Endodermal cell (in vitro differentiated cells): Measurements from ENCODE around the gene LRRC32. TPM values are rescaled to one million over a fixed set of nuclear protein-coding genes. Genes with fewer than 3 reads are reported as not detected.

Experiments used
- DNase-seq: peaks from one replicate; pipeline ENCODE4 v3.0.0-alpha.2; 2017
- H3K27ac ChIP-seq: 2 replicates; pipeline ENCODE4 v1.5.1; 2013; ENCODE audit warnings: mild to moderate bottlenecking, low read depth, low read length, moderate library complexity
- H3K27me3 ChIP-seq: 2 replicates; pipeline ENCODE4 v1.6.1; 2013; ENCODE audit warnings: mild to moderate bottlenecking, low read length, moderate library complexity; ENCODE audit not compliant: insufficient read depth, control insufficient read depth, poor library complexity, severe bottlenecking
- H3K36me3 ChIP-seq: 2 replicates; pipeline ENCODE4 v1.7.0; 2013; ENCODE audit warnings: mild to moderate bottlenecking, low read length, moderate library complexity; ENCODE audit not compliant: control insufficient read depth, insufficient read depth
- H3K4me1 ChIP-seq: one replicate; pipeline ENCODE4 v1.7.0; 2013; ENCODE audit warnings: low read length; ENCODE audit not compliant: control insufficient read depth, insufficient read depth
- H3K4me3 ChIP-seq: 2 replicates; pipeline ENCODE4 v1.5.1; 2013; ENCODE audit warnings: mild to moderate bottlenecking, low read length, moderate library complexity
- H3K9ac ChIP-seq: 2 replicates; pipeline ENCODE4 v1.6.1; 2013; ENCODE audit warnings: mild to moderate bottlenecking, low read length, moderate library complexity; ENCODE audit not compliant: poor library complexity, severe bottlenecking; ENCODE audit errors: extremely low read depth
- H3K9me3 ChIP-seq: 2 replicates; pipeline ENCODE4 v1.6.1; 2013; ENCODE audit warnings: mild to moderate bottlenecking, low read length, moderate library complexity; ENCODE audit not compliant: control insufficient read depth
- H3K27ac Mint-ChIP-seq: 2 replicates; pipeline ENCODE4 v1.8.0; 2020; ENCODE audit warnings: mixed read lengths
- H3K27me3 Mint-ChIP-seq: 2 replicates; pipeline ENCODE4 v1.8.0; 2021; ENCODE audit warnings: mild to moderate bottlenecking, mixed read lengths; ENCODE audit not compliant: insufficient read depth
- H3K36me3 Mint-ChIP-seq: 2 replicates; pipeline ENCODE4 v1.8.0; 2020; ENCODE audit warnings: low read depth, mixed read lengths
- H3K4me1 Mint-ChIP-seq: 2 replicates; pipeline ENCODE4 v1.8.0; 2020; ENCODE audit warnings: mixed read lengths
- H3K4me3 Mint-ChIP-seq: 2 replicates; pipeline ENCODE4 v1.8.0; 2020; ENCODE audit warnings: mild to moderate bottlenecking, moderate library complexity, mixed read lengths
- H3K9me3 Mint-ChIP-seq: 2 replicates; pipeline ENCODE4 v1.8.0; 2020; ENCODE audit warnings: mild to moderate bottlenecking, mixed read lengths
- CTCF ChIP-seq: fragments of 200-600 bp; sonication (generic); conservative IDR thresholded peaks from 2 replicates; pipeline ENCODE4 v1.5.0; 2021; ENCODE audit warnings: antibody characterized with exemption, mild to moderate bottlenecking
- WGBS, 2 experiments: methylation state at CpG; one replicate each; pipeline versions ENCODE4 v1.1.5 to v1.1.7; 2013; ENCODE audit warnings: missing lambda C conversion rate in 2 of 2, mixed read lengths in 1 of 2; ENCODE audit not compliant: insufficient coverage in 1 of 2, insufficient read length in 1 of 2; 5-methylcytosine and 5-hydroxymethylcytosine counted together
- total RNA-seq, 2 donors: library from RNA; stranded (reverse); fragmentation: NEBNext Ultra II Directional in 1 of 2; extraction: Animal tissue kit (Norgen Biotek cat#: 25700) in 1 of 2; gene quantifications; 2 replicates in 1 of 2; 3 replicates in 1 of 2; pipeline ENCODE4 v1.2.1, GENCODE V29; 2021

LRRC32 gene
- total RNA-seq, 2 donors from 2014 or later: 1.3 to 1.6 TPM

DNA sequence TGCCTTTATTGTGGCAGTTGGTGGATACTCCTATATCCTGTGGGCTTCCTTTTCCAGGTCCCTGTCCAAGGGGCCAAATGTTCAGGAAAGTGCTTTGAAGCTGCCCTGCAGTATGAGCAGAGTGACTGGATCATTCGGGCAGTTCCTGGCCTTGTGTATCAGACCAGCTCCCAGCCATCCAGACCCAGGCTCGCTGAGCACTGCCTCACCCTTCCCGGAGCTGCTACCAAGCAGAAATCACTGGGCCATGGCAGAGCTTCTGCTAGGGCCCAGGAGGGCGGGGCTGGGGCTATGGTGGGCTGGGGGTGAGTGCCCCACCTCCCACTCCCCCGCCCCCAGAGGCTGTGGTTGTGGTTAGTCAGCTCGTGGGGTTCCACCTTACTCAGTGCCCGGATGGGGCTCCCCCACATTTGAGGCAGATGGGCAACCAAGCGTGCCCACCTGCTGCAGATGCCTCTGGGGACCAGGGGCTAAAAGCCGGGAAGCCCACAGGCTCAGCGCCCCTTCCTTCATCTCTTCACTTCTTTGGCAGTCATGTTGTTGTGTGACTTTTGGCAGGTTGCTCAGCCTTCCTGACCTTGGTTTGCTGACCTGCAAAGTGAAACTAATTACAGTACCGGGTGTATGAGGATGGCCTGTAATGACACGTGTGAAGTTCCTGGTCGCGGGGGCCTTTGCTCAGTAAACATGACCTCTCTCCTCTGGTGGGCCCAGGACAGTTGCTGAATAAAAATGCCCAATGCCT lies 2.1 kb upstream of the LRRC32 start:
- Mint-ChIP-seq H3K36me3 (no peaks in the 10 kb centered on the region), H3K4me1 (no peaks in the 10 kb centered on the region), H3K27me3 (peaks cover 57% of the 10 kb centered on the region), H3K9me3 (no peaks in the 10 kb centered on the region), H3K4me3 (no peak overlapping the region), H3K27ac (no peak overlapping the region)
- H3K27ac ChIP-seq: no peak overlapping the region
- no peak for TF ChIP-seq CTCF
- H3K27me3 ChIP-seq: peaks cover 30% of the 10 kb centered on the region
- H3K9me3 ChIP-seq: no peaks in the 10 kb centered on the region
- no peak overlapping the region for H3K9ac ChIP-seq
- WGBS, 2 experiments: 83 to 87% methylated on average over 3 to 12 of the region's 14 CpGs
- no peak for DNase-seq
- no peak overlapping the region for H3K4me3 ChIP-seq
- H3K36me3 ChIP-seq: no peaks in the 10 kb centered on the region
- no peaks in the 10 kb centered on the region for H3K4me1 ChIP-seq

DNA sequence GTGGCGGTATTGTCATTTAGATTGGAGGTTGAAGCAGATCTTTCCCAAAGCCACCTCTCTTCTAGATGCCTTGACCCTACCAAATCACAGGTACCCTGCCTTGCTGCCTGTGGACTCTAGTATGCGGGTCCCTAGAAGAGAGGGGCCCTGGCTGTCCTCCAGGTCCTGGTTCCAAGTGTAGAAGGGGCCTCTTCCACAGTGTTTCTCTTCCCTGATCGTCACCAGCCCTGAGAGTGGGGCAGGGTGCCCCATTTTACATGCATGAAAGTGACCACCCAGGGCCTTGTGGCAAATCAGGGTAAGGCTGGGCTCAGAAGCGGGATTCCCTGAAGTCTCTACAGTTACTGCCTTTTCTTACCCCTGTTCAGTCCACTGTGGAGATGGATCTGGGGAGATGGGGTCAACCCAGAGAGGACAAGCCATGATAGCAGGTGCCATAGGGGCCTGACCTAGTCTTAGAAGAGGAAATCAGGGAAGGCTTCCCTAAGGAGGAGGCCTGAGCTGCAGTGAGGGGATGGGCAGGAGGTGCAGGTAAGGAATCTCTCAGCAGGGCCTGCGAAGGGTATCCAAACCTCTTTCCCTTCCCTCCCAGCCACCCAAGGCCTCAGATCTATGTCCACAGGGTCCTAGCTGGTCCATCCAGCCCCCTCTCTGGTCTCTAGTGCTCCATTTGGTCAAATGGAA lies 1.2 kb upstream of the LRRC32 start:
- no peak overlapping the region for H3K9ac ChIP-seq
- H3K4me1 ChIP-seq: no peaks in the 10 kb centered on the region
- Mint-ChIP-seq H3K36me3 (no peaks in the 10 kb centered on the region), H3K4me1 (no peaks in the 10 kb centered on the region), H3K27me3 (peaks cover 51% of the 10 kb centered on the region), H3K9me3 (no peaks in the 10 kb centered on the region), H3K4me3 (peak overlapping the region; percentile 52), H3K27ac (no peak overlapping the region)
- 97 to 100% methylated on average over 4 to 5 of the region's 5 CpGs for WGBS, 2 experiments
- DNase-seq: no peak
- H3K27me3 ChIP-seq: peaks cover 30% of the 10 kb centered on the region
- H3K4me3 ChIP-seq: no peak overlapping the region
- no peak for TF ChIP-seq CTCF
- H3K9me3 ChIP-seq: no peaks in the 10 kb centered on the region
- H3K36me3 ChIP-seq: no peaks in the 10 kb centered on the region
- H3K27ac ChIP-seq: no peak overlapping the region

GRCh38 chr11:76671237-76671592 lies 668 bp upstream of the LRRC32 start:
- peak overlapping the region; percentile 53 for H3K4me3 ChIP-seq
- H3K36me3 Mint-ChIP-seq: no peaks in the 10 kb centered on the region
- no peak overlapping the region for H3K27ac ChIP-seq
- H3K4me3 Mint-ChIP-seq: peak overlapping the region; percentile 52
- H3K27me3 ChIP-seq: peaks cover 30% of the 10 kb centered on the region
- H3K4me1 ChIP-seq: no peaks in the 10 kb centered on the region
- H3K27ac Mint-ChIP-seq: no peak overlapping the region
- no peak for TF ChIP-seq CTCF
- H3K36me3 ChIP-seq: no peaks in the 10 kb centered on the region
- H3K9ac ChIP-seq: no peak overlapping the region
- WGBS, 2 experiments: 43 to 46% methylated on average over 8 of the region's 8 CpGs
- H3K27me3 Mint-ChIP-seq: peaks cover 48% of the 10 kb centered on the region
- no peak for DNase-seq
- H3K9me3 Mint-ChIP-seq: no peaks in the 10 kb centered on the region
- no peaks in the 10 kb centered on the region for H3K9me3 ChIP-seq
- peaks cover 2% of the 10 kb centered on the region for H3K4me1 Mint-ChIP-seq
